OCI-LY1 (cell line): ENCODE data around the gene PALS2.

Experiments used
- H2AFZ ChIP-seq: fragments of 200-600 bp; sonication (generic), shearing (Covaris generic); 2 replicates; pipeline ENCODE4 v1.6.0; 2014; ENCODE audit warnings: antibody characterized with exemption, mild to moderate bottlenecking, low read length
- H3F3A ChIP-seq: fragments of 200-600 bp; sonication (generic), shearing (Covaris generic); 2 replicates; pipeline ENCODE4 v1.6.0; 2014; ENCODE audit warnings: mild to moderate bottlenecking, antibody characterized with exemption, low read length, moderate library complexity; ENCODE audit not compliant: insufficient read depth
- H3K27ac ChIP-seq: fragments of 200-600 bp; sonication (generic); 2 replicates; pipeline ENCODE4 v1.5.1; 2014; ENCODE audit warnings: low read length, mixed run types, mild to moderate bottlenecking, low read depth; ENCODE audit not compliant: poor library complexity, severe bottlenecking
- H3K27me3 ChIP-seq: fragments of 200-600 bp; sonication (generic); 2 replicates; pipeline ENCODE4 v1.6.0; 2014; ENCODE audit warnings: antibody characterized with exemption, mild to moderate bottlenecking, low read length, moderate library complexity; ENCODE audit not compliant: insufficient read depth
- H3K36me3 ChIP-seq: fragments of 200-600 bp; sonication (generic); 2 replicates; pipeline ENCODE4 v1.6.1; 2014; ENCODE audit warnings: mild to moderate bottlenecking, antibody characterized with exemption, low read length, moderate library complexity, mixed read lengths; ENCODE audit not compliant: insufficient read depth
- H3K4me1 ChIP-seq: fragments of 200-600 bp; sonication (generic); 2 replicates; pipeline ENCODE4 v1.5.1; 2014; ENCODE audit warnings: mild to moderate bottlenecking, low read length, moderate library complexity; ENCODE audit not compliant: insufficient read depth, severe bottlenecking
- H3K4me2 ChIP-seq: fragments of 200-600 bp; sonication (generic), shearing (Covaris generic); 2 replicates; pipeline ENCODE4 v1.6.1; 2014; ENCODE audit warnings: low read length
- H3K4me3 ChIP-seq: fragments of 200-600 bp; sonication (generic); 2 replicates; pipeline ENCODE4 v1.5.1; 2014; ENCODE audit warnings: low read length, low read depth, mild to moderate bottlenecking, mixed read lengths; ENCODE audit not compliant: poor library complexity, severe bottlenecking
- H3K79me2 ChIP-seq: fragments of 200-600 bp; shearing (Covaris generic); 2 replicates; pipeline ENCODE4 v1.6.1; 2016; ENCODE audit warnings: mixed run types, low read length, mixed read lengths; ENCODE audit not compliant: insufficient read depth
- H3K9ac ChIP-seq: fragments of 200-600 bp; sonication (generic), shearing (Covaris generic); 2 replicates; pipeline ENCODE4 v1.6.1; 2014; ENCODE audit warnings: mild to moderate bottlenecking, low read length, mixed read lengths
- H3K9me2 ChIP-seq: fragments of 200-600 bp; sonication (generic), shearing (Covaris generic); 2 replicates; pipeline ENCODE4 v1.6.1; 2014; ENCODE audit warnings: low read depth, mild to moderate bottlenecking, low read length, mixed read lengths
- H3K9me3 ChIP-seq: fragments of 200-600 bp; shearing (Covaris generic); 2 replicates; pipeline ENCODE4 v1.6.1; 2014; ENCODE audit warnings: low read length, mixed read lengths
- H4K20me1 ChIP-seq: fragments of 200-600 bp; sonication (generic), shearing (Covaris generic); 2 replicates; pipeline ENCODE4 v1.6.0; 2016; ENCODE audit warnings: mild to moderate bottlenecking, low read length; ENCODE audit not compliant: insufficient read depth
- CTCF ChIP-seq: fragments of 200-600 bp; sonication (generic), shearing (Covaris generic); IDR thresholded peaks from 2 replicates; pipeline ENCODE4 v1.5.1; 2017; ENCODE audit warnings: mild to moderate bottlenecking, antibody characterized with exemption, low read length, moderate library complexity, mixed read lengths
- EZH2 ChIP-seq: fragments of 200-600 bp; sonication (generic), shearing (Covaris generic); IDR thresholded peaks from 2 replicates; pipeline ENCODE4 v1.8.0; 2017; ENCODE audit warnings: borderline replicate concordance, mixed run types, mild to moderate bottlenecking, antibody characterized with exemption, low read length, moderate library complexity, mixed read lengths

Gene PALS2

GRCh38 chr7:24597014-24597413 lies 23.8 kb downstream of the PALS2 start:
- peaks cover 86% of the 10 kb centered on the region for H3K79me2 ChIP-seq
- no peaks in the 10 kb centered on the region for H3K9me2 ChIP-seq
- no peak overlapping the region for H3K27ac ChIP-seq

GRCh38 chr7:24601600-24601999 lies 28.3 kb downstream of the PALS2 start:
- no peak for TF ChIP-seq EZH2
- no peak for TF ChIP-seq CTCF
- H3K9me3 ChIP-seq, result no peaks in the 10 kb centered on the region; the same call in 1 of the 2 replicates
- no peaks in the 10 kb centered on the region for H3K9me2 ChIP-seq
- H3K79me2 ChIP-seq, result peaks cover 75% of the 10 kb centered on the region
- H3K27me3 ChIP-seq, result no peaks in the 10 kb centered on the region
- peaks cover 13% of the 10 kb centered on the region; the same call in 1 of the 2 replicates for H3K36me3 ChIP-seq
- no peaks in the 10 kb centered on the region for H3K4me1 ChIP-seq
- no peak overlapping the region for H2AFZ ChIP-seq
- H4K20me1 ChIP-seq, result no peaks in the 10 kb centered on the region
- no peak overlapping the region for H3K4me3 ChIP-seq
- H3F3A ChIP-seq, result no peaks in the 10 kb centered on the region; the same call in 1 of the 2 replicates
- H3K9ac ChIP-seq, result no peak overlapping the region
- H3K4me2 ChIP-seq, result no peak overlapping the region
- no peak overlapping the region for H3K27ac ChIP-seq

More at GRCh38 chr7:24597014-24597413, 23.8 kb downstream of the PALS2 start:
- H3K9me3 ChIP-seq, result no peaks in the 10 kb centered on the region; the same call in 1 of the 2 replicates
- peaks cover 6% of the 10 kb centered on the region for H3K36me3 ChIP-seq
- no peak for TF ChIP-seq EZH2
- TF ChIP-seq CTCF, result no peak
- no peaks in the 10 kb centered on the region for H4K20me1 ChIP-seq
- H3F3A ChIP-seq, result no peaks in the 10 kb centered on the region; the same call in 1 of the 2 replicates
- H3K27me3 ChIP-seq, result no peaks in the 10 kb centered on the region
- no peak overlapping the region for H3K9ac ChIP-seq
- H2AFZ ChIP-seq, result no peak overlapping the region
- no peak overlapping the region for H3K4me2 ChIP-seq
- H3K4me1 ChIP-seq, result no peaks in the 10 kb centered on the region
- no peak overlapping the region for H3K4me3 ChIP-seq

- no peak for TF ChIP-seq CTCF
- TF ChIP-seq EZH2, result no peak
- H3K9me3 ChIP-seq, result no peaks in the 10 kb centered on the region; the same call in 1 of the 2 replicates
- peaks cover 13% of the 10 kb centered on the region; the same call in 1 of the 2 replicates for H3K36me3 ChIP-seq
- H2AFZ ChIP-seq, result no peak overlapping the region
- no peaks in the 10 kb centered on the region for H4K20me1 ChIP-seq
- H3K79me2 ChIP-seq, result peaks cover 65% of the 10 kb centered on the region
- H3K4me3 ChIP-seq, result no peak overlapping the region
- no peak overlapping the region for H3K27ac ChIP-seq
- no peaks in the 10 kb centered on the region for H3F3A ChIP-seq
- no peak overlapping the region for H3K9ac ChIP-seq
- no peaks in the 10 kb centered on the region for H3K9me2 ChIP-seq
- H3K4me2 ChIP-seq, result no peak overlapping the region
- no peaks in the 10 kb centered on the region for H3K4me1 ChIP-seq
- H3K27me3 ChIP-seq, result no peaks in the 10 kb centered on the region
Measured at GRCh38 chr7:24602860-24603456, 29.7 kb downstream of the PALS2 start.
